GM21381 (cell line): ENCODE data around the gene RHOH.
"Not testable (repeated sequence)": the region's sequence is repeated elsewhere in the genome, so short reads cannot be mapped to it uniquely, and the experiment has no call there.

Source experiments
- ATAC-seq: cut with Tn5 transposase; IDR thresholded peaks from one replicate; pipeline ENCODE4 v1.9.1; 2021; ENCODE audit warnings: mild to moderate bottlenecking, moderate library complexity; ENCODE audit not compliant: unreplicated experiment

RHOH gene

DNA sequence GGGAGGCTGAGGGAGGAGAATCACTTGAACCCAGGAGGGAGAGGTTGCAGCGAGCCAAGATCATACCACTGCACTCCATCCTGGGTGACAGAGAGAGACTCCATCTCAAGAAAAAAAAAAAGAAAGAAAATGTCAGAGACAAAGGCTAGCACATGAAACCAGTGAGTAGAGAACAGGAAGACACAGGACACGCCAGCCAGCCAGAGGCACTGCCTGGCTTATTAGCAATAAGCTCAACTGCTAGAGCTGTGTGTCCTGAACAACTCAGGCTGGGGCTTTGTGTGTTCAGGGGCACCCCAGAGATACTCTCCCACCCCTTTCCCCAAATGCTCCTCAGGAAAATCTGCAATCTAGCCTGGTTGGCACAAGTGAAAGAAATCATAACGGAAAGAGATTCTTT is 60.0 kb downstream of the RHOH start:
- no peak for ATAC-seq

- no peak for ATAC-seq
Observed at GRCh38 chr4:40258627-40259026, 61.8 kb downstream of the RHOH start.

DNA sequence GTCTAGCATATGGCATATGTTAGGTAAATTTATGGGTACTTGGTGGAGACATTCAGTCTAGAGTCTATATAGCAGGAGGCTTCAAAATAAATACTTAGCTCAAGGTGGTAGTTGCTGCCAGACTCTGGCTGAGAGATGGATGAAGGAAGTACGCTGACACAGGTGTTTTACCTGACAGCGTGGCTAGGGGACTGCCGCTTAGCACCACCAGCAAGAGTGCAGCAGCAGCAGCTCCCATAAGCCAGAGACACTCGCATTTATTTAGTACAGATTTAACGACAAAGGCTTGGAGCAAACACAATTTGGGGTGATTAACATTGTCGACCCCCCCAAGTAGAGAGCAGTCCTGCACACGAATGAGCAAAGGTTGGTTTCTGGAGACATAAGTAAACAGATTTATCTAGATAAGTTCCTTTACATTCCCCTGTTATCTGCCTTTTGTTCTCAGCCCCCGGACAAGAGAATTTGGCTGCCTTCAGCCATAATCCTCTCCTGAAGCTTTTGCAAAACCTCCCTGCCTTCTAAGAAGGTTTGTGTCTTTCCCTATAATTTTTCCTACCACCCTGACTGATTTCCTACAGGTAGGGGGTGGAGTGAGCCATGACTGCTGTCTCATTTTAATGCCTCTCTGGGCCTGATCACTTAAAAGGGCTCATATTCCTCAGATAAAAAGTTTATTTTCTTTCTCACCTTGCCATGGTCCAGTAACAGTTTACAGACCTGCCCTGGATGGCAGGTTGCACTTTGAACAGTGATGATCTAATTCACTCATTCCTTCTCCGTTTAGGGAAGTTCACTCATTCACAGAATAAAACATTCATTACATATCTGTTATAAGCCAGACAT is 64.6 kb downstream of the RHOH start:
- no peak for ATAC-seq

GRCh38 chr4:40262077-40262528 is 65.3 kb downstream of the RHOH start:
- ATAC-seq: no peak

GRCh38 chr4:40262861-40263260 is 66.0 kb downstream of the RHOH start:
- ATAC-seq: no peak

DNA sequence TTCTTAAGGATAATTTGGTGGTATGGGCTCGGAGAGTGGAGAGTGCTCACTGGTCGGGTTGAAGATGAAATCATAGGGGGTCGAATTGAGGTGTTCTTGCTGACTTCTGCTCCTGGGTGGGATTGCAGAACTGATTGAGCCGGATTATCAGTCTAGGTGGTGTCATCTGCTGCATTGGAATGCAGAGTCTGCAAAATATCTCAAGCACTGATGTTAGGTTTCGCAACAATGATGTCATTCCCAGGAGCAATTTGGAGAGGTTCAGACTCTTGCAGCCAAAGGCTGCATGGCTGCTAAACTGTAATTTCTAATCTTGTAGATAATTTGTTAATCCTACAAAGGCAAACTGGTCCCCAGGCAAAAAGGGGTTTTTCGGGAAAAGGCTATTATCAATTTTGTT is 67.7 kb downstream of the RHOH start:
- ATAC-seq: no peak

DNA sequence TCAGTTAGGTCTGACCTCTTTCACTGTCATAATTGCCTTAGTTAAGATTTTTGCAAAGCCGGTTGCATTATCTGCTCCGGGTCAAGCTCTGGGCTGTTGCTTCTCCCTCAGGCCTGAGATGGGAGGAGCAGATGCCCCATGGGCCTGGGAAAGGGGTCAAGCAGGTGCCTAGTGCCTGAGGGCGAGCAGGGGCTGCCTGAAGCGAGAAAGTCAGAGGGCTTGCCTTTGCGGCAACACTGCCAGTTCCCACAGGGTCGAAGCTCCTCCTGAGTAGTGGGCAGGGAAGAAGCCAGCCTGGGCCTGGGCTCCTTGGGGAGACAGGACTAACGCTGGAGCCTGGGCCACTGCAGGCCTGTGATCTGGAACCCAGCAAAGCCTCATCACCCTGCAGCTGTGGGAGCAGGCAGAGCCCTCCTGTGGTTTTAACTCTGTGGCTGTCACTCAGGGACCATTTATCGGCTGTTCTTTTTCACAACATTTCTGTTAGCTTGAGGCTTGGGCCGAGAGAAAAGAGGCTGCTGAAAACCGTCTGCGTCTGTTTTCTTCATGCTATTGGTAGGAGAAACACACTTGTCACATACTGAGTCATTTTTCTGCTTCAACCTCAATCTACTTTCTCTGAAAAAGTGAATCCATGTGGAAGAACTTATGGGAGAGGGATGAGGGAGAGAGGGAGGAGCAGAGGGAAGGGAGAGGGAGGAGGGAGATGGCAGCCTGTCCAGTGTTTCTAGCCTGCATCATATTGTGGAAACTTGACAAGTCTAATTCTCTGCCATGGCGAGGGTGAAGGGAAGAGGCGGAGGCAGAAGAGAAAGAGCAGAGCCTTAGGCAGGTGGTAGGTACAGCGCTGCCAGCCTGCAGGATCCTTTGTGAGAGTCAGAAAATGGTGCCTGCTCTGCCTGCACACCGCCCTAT is 68.4 kb downstream of the RHOH start:
- ATAC-seq: no peak

DNA sequence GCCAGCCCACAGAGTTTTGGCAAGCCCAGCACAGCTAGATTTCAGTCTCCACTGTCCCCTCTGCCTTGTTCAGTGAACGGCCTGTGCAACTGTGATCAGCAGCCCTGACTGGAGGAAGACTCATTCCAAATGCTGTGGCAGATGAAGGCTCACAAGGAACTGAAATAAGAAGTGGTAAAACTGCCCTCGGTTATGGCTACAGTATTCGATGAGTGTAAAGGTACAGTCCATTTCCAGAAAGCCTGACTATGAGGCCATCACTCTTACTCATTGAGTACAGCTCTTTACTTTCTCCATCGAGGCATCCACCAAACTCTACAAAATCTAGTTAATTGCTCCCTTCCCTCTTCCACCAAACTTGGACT is 69.1 kb downstream of the RHOH start:
- no peak for ATAC-seq

GRCh38 chr4:40269133-40269532 is 72.3 kb downstream of the RHOH start:
- ATAC-seq: no peak

- no peak for ATAC-seq
Observed at GRCh38 chr4:40270609-40271008, 73.8 kb downstream of the RHOH start.

- ATAC-seq: no peak
Observed at GRCh38 chr4:40275065-40275730, 78.4 kb downstream of the RHOH start.

GRCh38 chr4:40276546-40276945 is 79.7 kb downstream of the RHOH start:
- ATAC-seq: no peak

DNA sequence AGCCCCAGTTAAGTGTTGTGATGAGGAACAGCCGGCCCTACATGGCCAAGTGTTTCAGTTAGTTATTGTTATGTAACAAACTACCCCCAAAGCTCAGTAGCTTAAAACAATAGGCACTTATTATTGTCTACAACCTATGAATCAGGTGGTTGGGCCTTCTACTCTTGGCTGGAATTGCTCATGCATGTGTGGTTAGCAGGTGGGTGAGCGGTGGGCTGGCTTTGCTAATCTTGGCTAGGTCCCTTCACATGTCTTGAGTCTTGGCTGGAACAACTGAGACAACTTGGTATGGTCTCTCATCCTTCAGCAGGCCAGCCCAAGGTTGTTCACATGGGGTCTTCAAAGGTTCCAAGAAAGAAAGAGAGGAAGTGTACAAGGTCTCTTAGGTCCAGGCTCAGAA is 83.8 kb downstream of the RHOH start:
- ATAC-seq: no peak

DNA sequence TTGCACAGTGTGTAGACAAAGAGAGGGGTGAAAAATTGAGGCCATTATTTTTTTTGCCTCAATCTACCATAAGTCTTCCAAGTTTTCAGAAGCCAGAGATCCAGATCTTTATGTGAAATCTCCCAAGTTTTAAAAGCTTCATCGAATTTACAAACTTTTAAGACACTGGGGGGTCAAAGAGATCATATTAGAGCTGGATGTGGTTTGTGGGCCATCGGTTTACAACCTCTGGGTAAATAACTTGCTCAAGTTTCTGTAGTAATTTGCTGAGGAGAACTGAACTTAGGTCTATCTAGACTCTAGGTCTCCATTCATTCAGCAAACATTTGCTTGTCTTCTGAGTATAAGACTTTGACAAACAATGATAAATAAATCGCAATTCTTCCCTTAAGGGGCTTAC is 84.3 kb downstream of the RHOH start:
- ATAC-seq: no peak

DNA sequence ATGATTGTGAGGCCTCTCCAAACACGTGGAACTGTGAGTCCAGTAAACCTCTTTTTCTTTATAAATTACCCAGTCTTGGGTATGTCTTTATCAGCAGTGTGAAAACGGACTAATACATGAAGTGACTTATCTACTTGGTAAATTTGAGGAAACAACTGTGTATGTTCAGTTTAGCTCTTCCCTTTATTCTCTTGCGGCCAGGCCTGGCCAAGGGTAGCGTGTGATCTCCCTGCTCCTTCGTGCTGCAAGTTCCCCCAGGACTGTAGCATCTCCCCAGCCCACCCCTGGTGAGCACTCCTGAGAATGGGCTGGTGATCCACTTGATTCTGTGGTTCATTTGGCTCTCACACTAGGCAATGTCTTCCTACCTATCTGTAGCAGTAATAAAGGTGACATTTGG is 85.1 kb downstream of the RHOH start:
- no peak for ATAC-seq

GRCh38 chr4:40282857-40283256 is 86.0 kb downstream of the RHOH start:
- ATAC-seq: not testable (repeated sequence)

- no peak for ATAC-seq
Observed at GRCh38 chr4:40283413-40283812, 86.6 kb downstream of the RHOH start.

- no peak for ATAC-seq
Observed at GRCh38 chr4:40283968-40284367, 87.1 kb downstream of the RHOH start.

GRCh38 chr4:40285692-40286091 is 88.9 kb downstream of the RHOH start:
- no peak for ATAC-seq

DNA sequence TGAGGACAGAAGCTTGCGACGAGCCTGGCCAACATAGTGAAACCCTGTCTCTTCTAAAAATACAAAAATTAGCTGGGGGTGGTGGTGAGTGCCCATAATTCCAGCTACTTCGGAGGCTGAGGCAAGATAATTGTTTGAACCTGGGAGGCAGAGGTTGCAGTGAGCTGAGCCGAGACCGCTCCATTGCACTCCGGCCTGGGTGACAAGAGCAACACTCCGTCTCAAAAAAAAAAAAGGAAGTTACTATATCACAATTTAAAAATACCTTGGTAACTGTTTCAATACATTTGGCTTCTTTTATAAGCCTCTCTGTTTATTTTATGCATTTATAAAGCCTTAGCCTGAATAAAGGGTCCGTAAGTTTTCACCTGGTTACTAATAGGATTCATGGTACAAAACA is 91.7 kb downstream of the RHOH start:
- no peak for ATAC-seq

GRCh38 chr4:40289366-40290188 is 92.7 kb downstream of the RHOH start:
- no peak for ATAC-seq
